Peyer's patch (tissue), 4 donors: ENCODE data around the gene RIF1. TPM values are rescaled to one million over a fixed set of nuclear protein-coding genes. Genes with fewer than 3 reads are reported as not detected.
A peak's percentile ranks its signal among the peaks of the same experiment; 100 is the strongest.

Experiments
- DNase-seq, 3 donors: peaks; one replicate each; pipeline ENCODE4 v3.0.0-alpha.2; 2017 to 2019
- H3K27ac ChIP-seq, 4 donors: fragments of 200-600 bp; sonication (generic); one replicate each; pipeline ENCODE4 v1.5.1; 2016 to 2019
- H3K27me3 ChIP-seq, 2 donors: fragments of 200-600 bp; sonication (generic); one replicate each; pipeline ENCODE4 v1.5.1; 2019
- H3K36me3 ChIP-seq, 3 donors: fragments of 200-600 bp; sonication (generic); one replicate each; pipeline ENCODE4 v1.5.1; 2016 to 2019
- H3K4me1 ChIP-seq, 4 donors: fragments of 200-600 bp; sonication (generic); one replicate each; pipeline ENCODE4 v1.5.1; 2016 to 2019
- H3K4me3 ChIP-seq, 4 donors: fragments of 200-600 bp; sonication (generic); 1 replicate in 3 of 4; 2 replicates in 1 of 4; pipeline ENCODE4 v1.5.1; 2016 to 2019; ENCODE audit warnings: mild to moderate bottlenecking in 1 of 4
- H3K9me3 ChIP-seq, 4 donors: fragments of 200-600 bp; sonication (generic); one replicate each; pipeline ENCODE4 v1.5.1; 2016 to 2019; ENCODE audit warnings: mild to moderate bottlenecking in 1 of 4
- POLR2A ChIP-seq, 2 donors: fragments of 450-650 bp; IDR thresholded peaks; one replicate each; pipeline ENCODE4 v1.5.1; 2017; ENCODE audit warnings: antibody characterized with exemption in 2 of 2, mild to moderate bottlenecking in 2 of 2, moderate library complexity in 2 of 2
- total RNA-seq, 4 donors: library from RNA; depleted of rRNA; stranded (reverse); fragments of >200 nt; gene quantifications; one replicate each; pipeline ENCODE4 v1.1.0, GENCODE V29; 2016
- TF ChIP-seq, protein P1 (sequence below), 6 experiments: fragments of 450-650 bp in 4 of 6; fragments of 200-600 bp in 2 of 6; sonication (generic) in 1 of 6; IDR thresholded peaks; one replicate each; pipeline ENCODE4 v1.5.1; 2017 to 2019; ENCODE audit warnings: antibody characterized with exemption in 6 of 6, mild to moderate bottlenecking in 3 of 6, moderate library complexity in 1 of 6

The RIF1 gene
- total RNA-seq, 4 donors from 2014 or later, result 20.0 to 51.2 (median 25.4) TPM

DNA sequence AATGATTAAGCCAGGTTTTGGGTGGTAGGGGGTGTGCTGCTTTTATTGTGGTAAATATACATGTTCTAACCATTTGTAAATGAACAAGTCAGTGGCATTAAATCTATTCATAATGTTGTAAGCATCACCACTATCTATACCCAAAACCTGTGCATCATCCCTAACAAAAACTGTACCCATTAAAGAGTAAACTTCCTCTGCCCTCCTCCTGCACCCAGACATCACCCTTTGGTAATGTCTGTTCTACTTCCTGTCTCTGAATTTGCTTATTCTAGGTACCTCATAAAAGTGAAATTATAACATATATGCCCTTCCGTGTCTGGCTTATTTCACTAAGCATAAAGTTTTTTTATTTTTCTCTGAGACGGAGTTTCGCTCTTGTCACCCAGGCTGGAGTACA is 14.1 kb downstream of the RIF1 start:
- TF ChIP-seq POLR2A (IDR thresholded peaks at IDR 0.05), result no peak
- TF ChIP-seq, protein P1, sequence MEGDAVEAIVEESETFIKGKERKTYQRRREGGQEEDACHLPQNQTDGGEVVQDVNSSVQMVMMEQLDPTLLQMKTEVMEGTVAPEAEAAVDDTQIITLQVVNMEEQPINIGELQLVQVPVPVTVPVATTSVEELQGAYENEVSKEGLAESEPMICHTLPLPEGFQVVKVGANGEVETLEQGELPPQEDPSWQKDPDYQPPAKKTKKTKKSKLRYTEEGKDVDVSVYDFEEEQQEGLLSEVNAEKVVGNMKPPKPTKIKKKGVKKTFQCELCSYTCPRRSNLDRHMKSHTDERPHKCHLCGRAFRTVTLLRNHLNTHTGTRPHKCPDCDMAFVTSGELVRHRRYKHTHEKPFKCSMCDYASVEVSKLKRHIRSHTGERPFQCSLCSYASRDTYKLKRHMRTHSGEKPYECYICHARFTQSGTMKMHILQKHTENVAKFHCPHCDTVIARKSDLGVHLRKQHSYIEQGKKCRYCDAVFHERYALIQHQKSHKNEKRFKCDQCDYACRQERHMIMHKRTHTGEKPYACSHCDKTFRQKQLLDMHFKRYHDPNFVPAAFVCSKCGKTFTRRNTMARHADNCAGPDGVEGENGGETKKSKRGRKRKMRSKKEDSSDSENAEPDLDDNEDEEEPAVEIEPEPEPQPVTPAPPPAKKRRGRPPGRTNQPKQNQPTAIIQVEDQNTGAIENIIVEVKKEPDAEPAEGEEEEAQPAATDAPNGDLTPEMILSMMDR (IDR thresholded peaks at IDR 0.05), result no peak
- H3K4me3 ChIP-seq, result no peak overlapping the region
- H3K27ac ChIP-seq, result no peak overlapping the region
- no peaks in the 10 kb centered on the region for H3K9me3 ChIP-seq
- H3K27me3 ChIP-seq, result no peaks in the 10 kb centered on the region
- no peak for DNase-seq
- H3K36me3 ChIP-seq, result peaks cover 0 to 53% (median 0%) of the 10 kb centered on the region in 3 donors
- no peaks in the 10 kb centered on the region for H3K4me1 ChIP-seq

DNA sequence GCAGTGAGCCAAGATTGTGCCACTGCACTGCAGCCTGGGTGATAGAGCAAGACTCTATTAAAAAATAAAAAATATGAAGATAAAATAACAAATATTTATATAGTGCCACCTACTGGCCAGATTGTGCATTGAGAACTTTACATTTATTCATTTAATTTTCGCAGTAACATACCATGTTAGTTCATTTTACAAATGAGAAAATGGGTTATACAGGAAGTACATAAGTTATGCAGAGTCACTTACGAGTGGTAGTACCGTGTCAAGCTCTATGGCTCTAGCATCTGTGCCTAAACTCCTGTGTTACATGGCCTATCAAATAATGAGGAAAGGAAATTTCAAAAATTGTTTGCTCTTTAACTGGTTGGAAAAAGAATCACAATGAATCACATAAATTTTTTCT is 27.9 kb downstream of the RIF1 start:
- Histone ChIP-seq H3K36me3 (peaks cover 0 to 81% (median 0%) of the 10 kb centered on the region in 3 donors), H3K27me3 (no peaks in the 10 kb centered on the region), H3K4me1 (no peaks in the 10 kb centered on the region), H3K27ac (no peak overlapping the region), H3K4me3 (no peak overlapping the region), H3K9me3 (no peaks in the 10 kb centered on the region)
- TF ChIP-seq, protein P1 (IDR thresholded peaks at IDR 0.05), result peak; percentile 53 to 86 (median 56)
- no peak for TF ChIP-seq POLR2A (IDR thresholded peaks at IDR 0.05)
- DNase-seq, result no peak

DNA sequence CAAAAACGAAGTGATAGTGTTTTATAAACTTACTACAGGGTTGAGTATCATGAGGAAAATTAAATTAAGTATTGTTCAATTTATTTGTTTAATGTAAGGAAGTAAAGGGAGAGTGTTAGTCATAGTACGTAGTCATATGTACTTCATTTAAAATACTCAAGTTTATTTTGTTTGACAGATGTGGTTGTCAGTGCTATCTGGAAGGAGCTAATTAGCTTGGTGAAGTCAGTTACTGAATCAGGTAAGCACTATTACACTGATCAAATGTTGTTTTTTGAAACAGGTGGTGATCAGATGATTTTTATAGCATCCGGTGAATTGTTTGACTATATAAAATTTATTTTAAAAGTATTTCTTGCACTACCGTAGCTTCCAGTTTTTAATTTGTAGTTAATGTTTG is 28.8 kb downstream of the RIF1 start:
- H3K36me3 ChIP-seq, result peaks cover 0 to 80% (median 0%) of the 10 kb centered on the region in 3 donors

DNA sequence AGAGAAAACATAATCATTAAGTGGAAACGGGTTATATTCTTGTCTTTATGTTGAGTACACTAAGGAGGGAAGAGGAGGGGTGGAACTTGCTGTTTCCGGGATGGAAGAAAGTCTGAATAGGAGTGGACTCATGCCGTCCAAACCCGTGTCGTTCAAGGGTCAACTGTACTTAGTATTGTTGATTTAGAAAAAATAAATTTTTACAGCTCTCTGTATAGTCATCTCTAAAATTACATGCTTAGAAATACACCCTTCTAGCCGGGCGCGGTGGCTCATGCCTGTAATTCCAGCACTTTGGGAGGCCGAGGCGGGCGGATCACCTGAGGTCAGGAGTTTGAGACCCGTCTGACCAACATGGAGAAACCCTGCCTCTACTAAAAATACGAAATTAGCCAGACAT is 29.4 kb downstream of the RIF1 start:
- Histone ChIP-seq H3K36me3 (peaks cover 0 to 80% (median 0%) of the 10 kb centered on the region in 3 donors), H3K4me3 (no peak overlapping the region), H3K9me3 (no peaks in the 10 kb centered on the region), H3K27me3 (no peaks in the 10 kb centered on the region), H3K27ac (peak overlapping the region in 3 of 4 donors; percentile 2 to 15 (median 5)), H3K4me1 (no peaks in the 10 kb centered on the region)
- DNase-seq, result peak in 2 of 3 donors; percentile 51
- TF ChIP-seq, protein P1 (IDR thresholded peaks at IDR 0.05), result no peak
- no peak for TF ChIP-seq POLR2A (IDR thresholded peaks at IDR 0.05)

More for the DNA sequence above, 28.8 kb downstream of the RIF1 start:
- H3K27ac ChIP-seq, result peak overlapping the region in 2 of 4 donors; percentile 5 to 15
- no peaks in the 10 kb centered on the region for H3K4me1 ChIP-seq
- no peaks in the 10 kb centered on the region for H3K9me3 ChIP-seq
- no peak overlapping the region for H3K4me3 ChIP-seq
- H3K27me3 ChIP-seq, result no peaks in the 10 kb centered on the region
- TF ChIP-seq, protein P1 (IDR thresholded peaks at IDR 0.05), result no peak
- TF ChIP-seq POLR2A (IDR thresholded peaks at IDR 0.05), result no peak
- no peak for DNase-seq

DNA sequence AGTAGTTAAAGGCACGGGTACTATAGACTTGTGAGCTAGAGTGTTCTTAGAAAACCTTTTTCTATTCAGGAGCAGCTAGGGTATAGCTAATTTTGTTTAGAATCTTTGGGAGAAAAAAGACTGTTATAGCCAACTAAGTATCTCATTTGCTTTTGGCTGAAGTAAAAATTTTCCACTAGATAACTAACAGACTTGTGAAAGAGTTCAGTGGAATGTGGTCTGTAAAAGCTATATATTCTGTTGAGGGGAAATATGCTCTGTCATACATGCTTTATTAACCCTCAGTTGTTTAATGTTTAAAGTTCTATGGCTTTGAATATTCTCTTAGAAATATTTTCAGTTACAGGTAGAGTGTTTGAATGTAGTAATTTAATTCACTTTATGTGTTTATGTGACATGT is 49.7 kb downstream of the RIF1 start:
- H3K36me3 ChIP-seq, result peaks cover 0 to 89% (median 0%) of the 10 kb centered on the region in 3 donors
- no peaks in the 10 kb centered on the region for H3K27me3 ChIP-seq
- H3K9me3 ChIP-seq, result no peaks in the 10 kb centered on the region
- H3K27ac ChIP-seq, result no peak overlapping the region
- no peak for DNase-seq
- H3K4me1 ChIP-seq, result no peaks in the 10 kb centered on the region
- TF ChIP-seq, protein P1 (IDR thresholded peaks at IDR 0.05), result no peak
- TF ChIP-seq POLR2A (IDR thresholded peaks at IDR 0.05), result no peak
- no peak overlapping the region for H3K4me3 ChIP-seq

DNA sequence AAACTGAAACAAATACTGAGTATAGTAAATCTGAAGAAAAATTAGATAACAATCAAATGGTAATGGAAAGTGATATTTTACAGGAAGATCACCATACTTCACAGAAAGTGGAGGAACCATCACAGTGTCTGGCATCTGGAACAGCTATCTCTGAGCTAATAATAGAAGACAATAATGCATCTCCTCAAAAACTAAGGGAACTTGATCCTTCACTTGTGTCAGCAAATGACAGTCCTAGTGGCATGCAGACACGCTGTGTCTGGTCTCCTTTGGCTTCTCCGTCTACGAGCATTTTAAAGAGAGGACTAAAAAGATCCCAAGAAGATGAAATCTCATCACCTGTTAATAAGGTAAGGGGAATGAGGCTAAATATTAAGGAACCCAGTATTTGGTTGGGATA is 56.1 kb downstream of the RIF1 start:
- Histone ChIP-seq H3K27ac (no peak overlapping the region), H3K36me3 (peaks cover 0 to 83% (median 0%) of the 10 kb centered on the region in 3 donors)

More for the DNA sequence above, 56.1 kb downstream of the RIF1 start:
- H3K4me1 ChIP-seq, result no peaks in the 10 kb centered on the region
- no peak overlapping the region for H3K4me3 ChIP-seq
- TF ChIP-seq POLR2A (IDR thresholded peaks at IDR 0.05), result no peak
- TF ChIP-seq, protein P1 (IDR thresholded peaks at IDR 0.05), result no peak
- DNase-seq, result no peak
- H3K27me3 ChIP-seq, result no peaks in the 10 kb centered on the region
- H3K9me3 ChIP-seq, result no peaks in the 10 kb centered on the region
